NCI-H2107 treated with DMSO at 0.1 percent for 48 hours (cell line): ENCODE results near the gene ZMAT5.
A peak's percentile ranks its signal among the peaks of the same experiment; 100 is the strongest.

ENCODE experiments used
- DNase-seq: peaks from one replicate; lab custom pipeline; 2025; ENCODE audit not compliant: unreplicated experiment; lab: John Stamatoyannopoulos, UW

The ZMAT5 gene, protein sequence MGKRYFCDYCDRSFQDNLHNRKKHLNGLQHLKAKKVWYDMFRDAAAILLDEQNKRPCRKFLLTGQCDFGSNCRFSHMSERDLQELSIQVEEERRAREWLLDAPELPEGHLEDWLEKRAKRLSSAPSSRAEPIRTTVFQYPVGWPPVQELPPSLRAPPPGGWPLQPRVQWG

DNA sequence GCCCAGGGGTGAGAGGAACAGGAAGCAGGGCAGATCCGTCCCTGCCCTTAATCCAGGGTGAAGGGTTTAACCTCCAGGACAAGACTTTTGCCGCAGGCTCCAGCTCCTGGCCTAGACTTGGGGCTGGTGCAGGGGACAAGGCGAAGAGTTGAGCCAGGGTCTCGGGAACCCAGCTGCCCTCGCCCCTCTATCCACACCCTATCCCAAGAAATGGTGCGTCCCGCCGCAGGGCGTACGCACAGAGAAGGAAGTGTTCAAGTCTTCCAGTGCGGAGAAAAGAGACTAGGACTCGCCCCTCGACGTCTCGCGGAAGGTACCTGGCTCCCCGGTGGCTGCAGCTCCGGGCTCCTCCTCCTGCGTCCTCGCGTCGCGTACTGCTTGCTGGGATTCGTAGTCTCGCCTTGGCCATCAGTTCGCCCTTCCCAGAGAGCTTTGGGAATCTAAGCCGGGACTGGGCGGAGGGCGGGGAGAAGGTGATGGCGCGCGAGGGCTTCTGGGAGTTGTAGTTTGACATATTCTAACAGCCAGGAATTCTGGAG is at the start of gene ZMAT5:
Gene ZMAT5, minus strand, starts transcription at position 376 of the 539 bp plus-strand sequence. CDS start 18,463 bp downstream, outside the sequence.
- peak; percentile 90 for DNase-seq

GRCh38 chr22:29816539-29816938 is 49.7 kb upstream of the ZMAT5 start:
- no peak for DNase-seq

- DNase-seq = no peak
Observed at GRCh38 chr22:29816128-29816527, 49.3 kb upstream of the ZMAT5 start.

DNA sequence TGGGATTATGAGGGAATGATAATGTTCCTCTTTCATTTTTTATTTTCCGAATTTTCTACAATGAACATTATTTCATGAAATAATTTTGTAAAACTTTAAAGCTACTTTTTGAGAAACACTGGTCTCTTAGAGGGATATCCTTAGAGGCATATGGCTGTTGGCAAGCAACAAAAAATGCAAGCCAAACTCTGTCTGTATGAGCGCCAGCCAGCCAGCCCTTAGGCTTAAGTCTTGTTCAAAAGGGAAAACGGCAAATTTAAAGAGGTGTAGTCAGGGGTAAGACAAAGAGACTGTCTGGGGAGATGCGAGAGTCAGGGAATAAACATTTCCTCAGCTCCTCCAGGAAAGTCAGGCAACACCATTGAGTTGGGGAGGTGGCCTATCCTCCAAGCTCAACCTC is 48.8 kb upstream of the ZMAT5 start:
- no peak for DNase-seq

DNA sequence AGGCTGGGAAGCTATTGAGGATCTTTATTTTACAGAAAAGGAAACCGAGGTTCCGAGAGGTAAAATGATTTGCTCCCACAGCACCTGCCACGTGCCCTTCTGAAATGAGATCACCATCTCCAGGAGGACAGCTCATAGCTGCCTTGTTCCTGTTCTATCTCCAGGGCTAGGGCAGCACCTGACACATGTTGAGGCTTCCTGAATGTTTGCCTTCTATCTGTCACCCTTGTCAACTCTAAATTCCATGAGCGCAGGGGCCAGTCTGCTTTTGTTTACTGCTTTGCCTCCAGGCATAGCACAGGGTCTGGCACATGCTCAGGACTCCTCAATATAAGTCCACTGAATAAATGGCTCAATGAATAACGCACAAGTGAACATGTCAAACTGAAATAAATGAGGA is 47.2 kb upstream of the ZMAT5 start:
- DNase-seq = no peak

DNA sequence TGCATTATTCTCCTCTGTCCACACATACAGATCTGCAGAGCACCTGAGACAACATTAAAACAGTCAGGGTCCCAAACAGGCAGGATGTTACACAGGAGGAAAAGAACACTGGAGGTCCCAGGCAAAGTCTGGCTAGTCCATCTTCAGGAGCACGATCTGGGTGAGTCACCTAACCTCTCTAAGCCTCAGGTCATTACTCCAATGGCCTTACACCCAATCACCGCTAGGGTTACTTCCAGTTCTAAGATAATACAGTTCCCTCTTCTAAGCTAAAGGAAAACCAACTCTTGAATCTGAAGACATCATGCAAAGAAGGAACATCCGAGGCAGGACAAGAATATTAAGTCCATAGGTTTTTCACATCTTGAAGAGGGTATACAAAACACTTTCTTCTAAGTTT is 46.8 kb upstream of the ZMAT5 start:
- DNase-seq = no peak

GRCh38 chr22:29813126-29813525 is 46.3 kb upstream of the ZMAT5 start:
- no peak for DNase-seq

DNA sequence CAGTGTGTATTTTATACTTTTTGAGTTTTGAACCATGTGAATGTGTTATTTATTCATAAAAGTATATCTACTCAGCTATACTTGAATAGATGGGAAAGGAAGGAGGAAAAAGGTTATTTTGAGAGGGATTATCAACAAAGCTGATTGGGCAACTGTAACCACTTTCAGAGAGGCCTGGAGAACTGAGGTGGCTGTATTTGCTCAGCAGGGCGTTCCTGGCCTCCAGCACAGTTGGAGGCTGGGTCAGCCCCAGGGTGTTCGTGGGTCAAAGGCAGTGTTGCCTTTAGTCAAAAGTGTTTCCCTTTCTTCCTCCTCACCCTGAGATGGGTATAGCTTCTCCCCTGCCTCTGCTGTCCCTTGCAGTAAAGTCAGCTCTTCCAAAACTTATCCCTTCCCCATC is 44.6 kb upstream of the ZMAT5 start:
- DNase-seq = no peak

- no peak for DNase-seq
Observed at GRCh38 chr22:29810216-29810615, 43.4 kb upstream of the ZMAT5 start.

- no peak for DNase-seq
Observed at GRCh38 chr22:29806196-29806595, 39.4 kb upstream of the ZMAT5 start.

DNA sequence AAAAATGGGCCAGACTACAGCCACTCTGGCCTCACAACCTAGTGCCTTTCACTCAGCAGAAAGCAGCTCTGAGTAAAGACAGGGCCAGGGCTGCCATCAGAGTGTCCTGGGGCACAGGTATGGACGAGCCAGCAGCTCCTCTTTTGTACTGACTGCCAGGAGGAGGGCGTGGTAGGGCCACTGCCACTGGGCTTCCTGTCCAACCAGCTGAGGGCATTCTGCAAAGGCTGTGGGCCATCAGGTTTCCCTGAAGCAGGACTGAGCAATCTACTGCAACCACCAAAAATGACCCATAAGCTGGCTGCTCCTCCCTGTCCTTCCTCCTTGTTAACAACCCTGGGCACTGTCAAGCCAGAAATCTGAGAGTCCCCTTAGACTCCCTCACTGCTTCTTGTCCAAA is 38.2 kb upstream of the ZMAT5 start:
- DNase-seq = no peak

- DNase-seq = no peak
Observed at GRCh38 chr22:29803190-29803589, 36.4 kb upstream of the ZMAT5 start.

- DNase-seq = no peak
Observed at GRCh38 chr22:29801796-29802195, 35.0 kb upstream of the ZMAT5 start.

DNA sequence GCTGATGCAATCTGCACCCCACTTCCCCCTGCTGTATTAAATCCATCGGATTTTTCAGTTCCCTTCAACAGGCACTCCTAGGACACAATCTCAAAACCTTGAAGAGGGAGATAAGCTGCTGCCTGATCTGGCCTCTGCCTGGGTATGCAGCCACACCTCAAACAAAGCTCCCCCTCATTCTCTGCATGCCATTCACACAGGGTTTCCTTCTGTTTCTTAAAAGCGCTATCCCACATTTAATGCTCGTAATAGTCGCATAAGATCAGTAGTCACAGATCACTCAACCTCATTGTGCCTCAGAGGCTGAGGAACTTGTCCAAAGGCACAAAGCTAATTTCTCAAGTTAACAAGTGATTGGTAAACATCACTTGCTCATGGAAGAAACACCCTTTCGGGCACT is 34.3 kb upstream of the ZMAT5 start:
- DNase-seq = no peak

GRCh38 chr22:29799217-29799680 is 32.4 kb upstream of the ZMAT5 start:
- DNase-seq = no peak

- DNase-seq = no peak
Observed at GRCh38 chr22:29798801-29799200, 32.0 kb upstream of the ZMAT5 start.

DNA sequence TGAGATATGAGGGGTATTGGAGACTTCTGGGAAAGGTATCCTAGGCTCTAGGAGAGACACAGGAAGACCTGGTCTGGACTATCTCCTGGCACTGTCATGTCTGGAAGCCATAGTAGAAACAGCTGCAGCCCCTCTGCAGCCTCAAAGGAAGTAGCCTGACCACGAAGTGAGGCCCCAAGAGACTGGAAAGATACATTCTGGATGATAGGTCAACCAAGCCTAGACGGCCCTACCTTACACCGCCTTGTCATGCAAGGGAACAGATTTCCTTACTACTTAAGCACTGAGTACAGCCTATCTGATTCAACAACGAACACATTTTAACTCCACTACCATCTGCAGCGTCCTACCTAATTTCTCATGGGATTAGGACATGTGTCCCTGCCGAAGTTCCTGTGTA is 31.5 kb upstream of the ZMAT5 start:
- no peak for DNase-seq

- DNase-seq = no peak
Observed at GRCh38 chr22:29797351-29797750, 30.5 kb upstream of the ZMAT5 start.

- DNase-seq = no peak
Observed at GRCh38 chr22:29795663-29796062, 28.9 kb upstream of the ZMAT5 start.

DNA sequence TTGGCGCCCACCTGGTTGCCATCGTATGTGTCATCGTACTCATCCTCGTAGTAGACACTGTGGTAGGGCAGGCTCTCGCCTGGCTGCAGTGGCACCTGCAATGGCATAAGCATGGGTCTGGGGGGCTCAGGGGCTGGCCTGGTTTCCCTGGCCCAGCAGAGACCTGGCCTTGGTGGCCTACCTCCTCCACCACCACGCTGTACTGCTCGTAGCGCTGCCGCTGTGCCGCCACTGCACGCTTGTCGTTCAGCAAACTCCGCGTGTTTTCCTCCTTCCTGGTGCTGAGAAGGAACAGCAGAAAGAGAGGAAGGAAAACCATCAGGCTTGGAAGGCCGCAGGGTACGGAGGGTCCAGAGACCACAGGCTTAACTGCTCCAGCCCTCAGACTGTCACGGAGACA is 26.6 kb upstream of the ZMAT5 start:
- DNase-seq = no peak

- DNase-seq = no peak
Observed at GRCh38 chr22:29790061-29790460, 23.3 kb upstream of the ZMAT5 start.

GRCh38 chr22:29788339-29789279 is 21.8 kb upstream of the ZMAT5 start:
- DNase-seq = no peak
